Stimulated activated CD4-positive, alpha-beta T cell treated with anti-CD3 and anti-CD28 coated beads, Interleukin-12 subunit alpha, Interleukin-12 subunit beta, amount 100 ng/mL, for 48 hours (primary cell): ENCODE data around the gene PPIL1.
"Not testable (repeated sequence)": the region's sequence is repeated elsewhere in the genome, so short reads cannot be mapped to it uniquely, and the experiment has no call there.

ENCODE experiments used
- DNase-seq, 3 donors: peaks; one replicate each; pipeline ENCODE4 v3.0.0-alpha.2; 2020; ENCODE audit warnings: low read depth in 2 of 3, low spot score in 1 of 3

The PPIL1 gene

DNA sequence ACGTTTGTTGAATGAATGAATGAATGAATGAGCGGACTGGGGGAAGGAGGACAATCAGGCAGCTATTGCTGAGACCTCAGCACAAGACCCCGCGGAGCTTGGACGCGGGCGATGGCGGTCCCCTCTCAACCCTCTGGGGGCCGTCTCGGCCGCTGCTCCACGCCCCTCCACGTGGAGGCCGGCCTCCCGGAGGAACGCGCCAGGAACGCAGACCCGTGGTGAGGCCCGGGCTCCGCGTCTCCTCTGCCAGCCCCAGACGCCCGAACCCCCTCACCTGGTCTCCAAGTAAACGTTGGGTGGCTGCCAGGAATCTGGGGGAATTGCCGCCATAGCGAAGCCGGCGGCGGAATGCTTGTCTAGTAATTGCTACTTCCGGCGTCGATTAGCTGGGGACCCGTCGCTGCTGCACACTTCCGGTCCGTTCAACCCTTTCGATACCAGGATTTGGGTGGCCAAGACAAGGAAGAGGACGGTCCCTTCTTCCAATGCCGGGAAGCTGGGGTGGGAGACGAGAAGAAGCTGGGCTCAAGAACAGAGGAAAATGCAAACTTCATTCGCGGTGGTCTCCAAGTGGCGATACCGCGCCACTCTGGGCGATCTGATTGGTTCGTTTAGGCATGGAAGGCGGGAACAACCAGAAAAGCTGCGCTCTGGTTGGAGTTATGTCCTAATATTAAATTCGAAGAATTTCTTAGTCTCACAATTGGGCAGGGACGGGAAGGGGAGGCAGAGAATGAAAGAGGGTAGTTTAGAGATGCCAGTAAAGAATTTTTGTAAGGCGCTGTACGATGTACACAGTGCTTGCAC lies at the start of gene PPIL1:
PPIL1 (minus strand) TSS at position 361 of the 807 bp plus-strand sequence; CDS start at position 330, 31 bp downstream.
- peak; percentile 75 to 80 (median 79) for DNase-seq

DNA sequence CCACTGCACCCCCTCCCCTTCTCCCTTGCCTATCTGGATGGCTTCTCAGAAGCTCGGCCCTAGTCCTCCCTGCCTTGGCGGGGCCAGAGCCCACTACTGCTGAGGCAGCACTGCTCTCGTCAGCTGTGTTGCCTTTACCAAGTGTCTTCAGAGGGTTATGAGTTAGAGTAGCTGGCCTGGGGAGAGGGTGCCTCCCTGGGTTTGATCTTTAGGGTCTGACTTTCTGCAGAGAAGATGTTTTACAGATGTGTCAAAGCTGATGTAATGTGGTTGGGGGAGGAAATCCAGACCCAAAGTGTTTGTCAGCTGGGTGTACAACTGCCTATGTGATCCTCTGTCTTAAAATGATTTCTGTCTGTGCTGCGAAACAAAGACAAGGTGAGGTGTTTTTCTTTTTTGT lies 49.5 kb upstream of the PPIL1 start:
- DNase-seq, result no peak

GRCh38 chr6:36920546-36920945 lies 45.9 kb upstream of the PPIL1 start:
- no peak for DNase-seq

DNA sequence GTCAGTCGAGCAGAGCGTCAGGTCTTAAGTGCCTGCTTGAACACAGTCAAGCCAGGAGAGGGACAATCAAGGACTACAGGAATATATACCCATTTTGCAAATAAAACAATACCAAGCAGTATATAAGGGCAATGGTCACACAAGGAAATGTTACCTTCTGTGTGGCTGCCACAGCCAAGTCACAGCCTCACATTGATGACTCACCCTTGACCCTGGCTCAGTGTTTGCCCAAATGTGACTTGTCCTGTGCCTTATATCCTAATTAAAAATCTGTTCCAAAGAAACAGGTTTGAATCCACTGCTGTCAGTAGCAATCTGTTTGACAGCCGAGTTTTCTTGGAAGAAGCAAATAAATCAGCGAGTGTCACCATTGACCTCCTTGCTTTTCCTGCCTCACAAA lies 45.4 kb upstream of the PPIL1 start:
- DNase-seq, result no peak

DNA sequence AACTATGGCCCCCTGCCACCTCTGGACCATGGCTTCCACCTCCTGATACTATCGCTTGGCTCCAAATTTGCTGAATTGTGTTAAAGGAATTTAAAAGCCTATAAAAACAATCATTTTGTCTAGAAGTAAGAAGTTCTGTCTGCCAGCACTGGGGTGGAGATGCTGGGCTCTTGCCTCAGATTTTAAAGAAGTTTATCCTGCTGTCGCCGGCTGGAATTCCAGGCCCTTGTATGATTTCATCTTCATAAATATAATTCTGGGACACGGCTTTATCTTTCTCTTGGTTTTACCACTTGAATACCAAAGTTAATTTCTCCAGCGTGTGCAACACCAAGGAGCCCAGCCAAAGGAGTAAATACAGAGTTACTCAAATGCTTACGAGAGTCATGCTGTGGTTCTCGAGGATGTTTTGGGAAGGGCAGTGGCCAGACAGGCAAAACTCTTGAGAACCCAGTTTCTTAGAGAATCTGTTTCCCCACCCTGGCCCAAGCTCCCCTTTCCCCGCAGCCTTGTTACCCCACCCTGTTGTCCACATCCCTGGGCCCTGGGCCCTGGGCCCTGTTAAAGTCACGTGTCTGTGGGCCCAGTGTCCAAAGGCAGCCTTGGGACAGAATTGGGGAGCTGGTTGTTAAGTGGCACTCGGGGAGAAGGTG lies 43.1 kb upstream of the PPIL1 start:
- DNase-seq, result no peak

- no peak for DNase-seq
Measured at GRCh38 chr6:36916126-36916525, 41.5 kb upstream of the PPIL1 start.

- DNase-seq, result no peak
Measured at GRCh38 chr6:36915599-36915998, 41.0 kb upstream of the PPIL1 start.

DNA sequence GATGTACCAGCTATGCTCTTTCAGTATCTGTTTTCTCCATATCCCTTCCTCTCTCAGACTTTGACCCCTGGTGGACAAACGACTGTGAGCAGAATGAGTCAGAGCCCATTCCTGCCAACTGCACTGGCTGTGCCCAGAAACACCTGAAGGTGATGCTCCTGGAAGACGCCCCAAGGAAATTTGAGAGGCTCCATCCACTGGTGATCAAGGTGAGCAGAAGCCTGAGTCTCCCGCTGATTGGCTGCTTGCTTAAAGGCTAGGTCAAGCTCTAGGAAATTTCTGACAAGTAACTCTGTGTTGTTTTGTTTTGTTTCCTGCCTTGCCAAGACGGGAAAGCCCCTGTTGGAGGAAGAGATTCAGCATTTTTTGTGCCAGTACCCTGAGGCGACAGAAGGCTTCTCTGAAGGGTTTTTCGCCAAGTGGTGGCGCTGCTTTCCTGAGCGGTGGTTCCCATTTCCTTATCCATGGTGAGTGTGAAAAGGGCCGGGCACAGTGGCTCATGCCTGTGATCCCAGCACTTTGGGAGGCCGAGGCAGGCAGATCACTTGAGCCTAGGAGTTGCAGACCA lies 39.7 kb upstream of the PPIL1 start:
- DNase-seq, result no peak

DNA sequence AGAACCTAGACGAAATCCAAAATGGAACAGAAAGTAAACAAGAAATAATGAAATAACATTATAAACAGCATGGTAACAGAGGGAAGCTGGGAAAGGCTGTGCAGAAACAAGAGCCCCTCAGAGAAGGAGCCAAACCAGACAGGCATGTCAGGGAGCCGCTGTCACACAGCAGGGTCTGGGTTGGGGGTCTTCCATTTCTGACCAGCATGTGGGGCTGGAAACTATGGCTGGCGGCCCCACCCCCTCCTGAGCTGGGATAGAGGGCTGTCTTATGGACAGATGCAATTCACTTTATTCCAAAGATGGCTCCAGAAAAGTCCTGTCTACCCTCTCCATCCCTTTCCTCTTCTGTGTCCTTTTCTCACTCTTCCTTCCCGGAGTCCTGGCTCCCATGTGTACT lies 38.5 kb upstream of the PPIL1 start:
- DNase-seq, result no peak

GRCh38 chr6:36912586-36912985 lies 38.0 kb upstream of the PPIL1 start:
- DNase-seq, result peak; percentile 47 to 55 (median 51)

DNA sequence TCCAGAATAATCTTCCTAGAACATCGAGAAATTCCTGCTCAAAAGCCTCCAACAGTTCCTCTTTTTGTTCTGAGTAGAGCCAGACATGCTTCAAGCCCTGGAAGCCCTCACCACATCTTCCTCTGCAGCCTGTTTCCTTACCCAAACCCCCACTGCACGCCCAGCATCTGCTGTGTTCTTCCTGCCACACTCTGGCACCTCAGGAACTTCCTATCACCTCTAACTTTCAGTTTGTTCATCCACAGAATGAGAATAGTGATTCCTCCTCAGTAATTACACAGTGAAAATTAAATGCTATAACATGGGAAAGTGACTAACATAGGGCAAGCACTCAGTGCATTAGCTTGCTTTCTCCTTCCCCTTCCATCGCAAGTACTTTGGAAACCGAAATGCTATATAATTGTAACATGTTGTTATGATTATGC lies 37.4 kb upstream of the PPIL1 start:
- peak; percentile 22 to 36 (median 26) for DNase-seq

- DNase-seq, result no peak
Measured at GRCh38 chr6:36908747-36909146, 34.1 kb upstream of the PPIL1 start.

- no peak for DNase-seq
Measured at GRCh38 chr6:36907781-36908180, 33.2 kb upstream of the PPIL1 start.

- DNase-seq, result no peak
Measured at GRCh38 chr6:36906539-36907325, 32.1 kb upstream of the PPIL1 start.

GRCh38 chr6:36904851-36905393 lies 30.3 kb upstream of the PPIL1 start:
- no peak for DNase-seq

- no peak for DNase-seq
Measured at GRCh38 chr6:36904114-36904513, 29.5 kb upstream of the PPIL1 start.

DNA sequence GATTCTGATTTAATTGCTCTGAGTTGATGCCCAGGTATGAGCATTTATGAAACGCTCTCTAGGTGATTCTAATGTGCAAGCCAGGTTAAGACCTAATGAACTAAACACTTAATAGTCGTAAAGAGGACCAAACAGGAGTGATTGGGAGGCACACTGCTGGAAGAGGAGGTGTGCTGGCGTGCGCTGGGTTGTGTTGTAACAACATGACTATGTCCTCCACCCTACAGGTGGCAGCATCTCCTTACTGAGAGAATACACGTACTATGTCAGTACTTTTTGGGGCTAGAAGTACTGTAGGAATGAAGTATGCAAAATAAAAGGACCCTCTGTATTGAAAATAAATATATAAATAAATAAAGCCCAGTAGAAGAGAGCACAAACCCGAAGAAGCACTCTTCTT lies 23.0 kb upstream of the PPIL1 start:
- no peak for DNase-seq

GRCh38 chr6:36893976-36894932 lies 19.7 kb upstream of the PPIL1 start:
- DNase-seq, result no peak

- DNase-seq, result not testable (repeated sequence)
Measured at GRCh38 chr6:36891153-36891552, 16.6 kb upstream of the PPIL1 start.

- DNase-seq, result no peak
Measured at GRCh38 chr6:36890112-36890663, 15.6 kb upstream of the PPIL1 start.
